HTERT RPE-1 (cell line): Measurements from ENCODE around the gene KLHL35.

Experiments
- in situ Hi-C: fragments of 300-500 bp; cut with MboI; formaldehyde crosslinking; loops from 4 replicates; pipeline ENCODE4 v1.14.3; 2020; ENCODE audit warnings: low sequenced_read_pairs

The KLHL35 gene

DNA sequence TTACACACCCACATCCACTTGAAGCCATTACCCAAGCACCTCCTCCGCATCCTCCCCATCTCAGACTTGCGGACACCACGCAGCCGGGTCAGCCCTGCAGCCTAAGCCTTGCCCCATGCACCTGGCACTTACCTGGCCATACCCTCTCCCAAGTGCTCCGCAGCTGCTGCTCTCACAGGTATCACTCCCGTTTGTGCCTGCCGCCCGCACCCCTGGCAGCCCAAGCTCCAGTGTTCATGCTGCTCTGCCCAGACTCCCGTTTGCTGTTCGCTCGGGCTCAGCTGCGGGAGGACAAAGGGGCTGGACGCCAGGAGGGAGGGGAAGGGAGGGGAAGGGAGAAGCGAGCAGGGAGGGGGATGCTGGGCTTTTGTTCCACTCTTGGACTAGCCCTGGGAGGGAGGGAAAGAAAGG, at the start of gene KLHL35:
TSS of gene KLHL35 (minus strand) at position 293 of the 411 bp plus-strand sequence. CDS start 2,574 bp downstream, outside the sequence.
- in situ Hi-C loops: loop anchor here (25.0 kb wide), 1 partner anchor 104 kb away; the partner anchor contains the start of gene GDPD5

GRCh38 chr11:75481922-75482606, 49.1 kb upstream of the KLHL35 start:
- in situ Hi-C loops: no loop called here

- in situ Hi-C loops: no loop called here
These were observed 48.4 kb upstream of the KLHL35 start for GRCh38 chr11:75481223-75481921.

GRCh38 chr11:75480185-75481175, 47.5 kb upstream of the KLHL35 start:
- in situ Hi-C loops: no loop called here

- in situ Hi-C loops: no loop called here
These were observed 46.7 kb upstream of the KLHL35 start for GRCh38 chr11:75479597-75480145.

DNA sequence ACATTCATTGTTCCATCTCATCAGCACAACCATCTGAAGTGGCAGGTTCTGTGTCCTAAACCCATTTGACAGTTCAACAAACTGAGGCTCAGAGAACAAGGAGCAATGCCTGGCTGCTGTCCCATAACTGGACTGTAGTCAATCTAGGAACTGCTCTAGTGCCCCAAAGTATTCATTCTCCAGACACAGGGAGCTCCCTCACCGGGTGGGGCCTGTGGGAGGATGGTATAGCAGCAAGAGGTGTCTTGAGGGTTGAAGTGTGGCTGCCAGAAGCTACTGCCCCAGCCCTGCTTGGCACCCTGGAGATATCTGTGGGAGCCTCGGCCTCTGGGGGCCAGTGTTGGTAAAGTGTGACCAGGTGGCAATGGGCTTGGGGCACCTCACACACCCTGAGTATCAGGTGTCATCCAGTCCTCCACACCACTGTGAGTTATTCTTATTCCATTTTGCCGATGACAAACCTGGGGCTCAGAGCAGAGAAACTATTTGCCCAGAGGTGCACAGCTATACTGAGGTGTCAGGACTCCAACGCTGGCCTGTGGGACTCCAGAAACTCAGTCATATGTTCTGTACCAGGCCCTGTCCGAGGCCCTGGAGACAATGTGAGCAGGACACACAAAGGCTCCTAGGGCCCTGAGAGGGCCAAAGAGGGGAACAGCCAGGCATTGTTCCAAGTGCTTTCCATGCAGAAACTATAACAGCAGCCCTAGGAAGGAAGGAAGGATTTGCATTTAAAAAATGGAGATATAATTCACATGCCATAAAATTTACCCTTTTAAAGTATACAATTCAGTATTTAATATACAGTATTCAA, 46.0 kb upstream of the KLHL35 start:
- in situ Hi-C loops: no loop called here

DNA sequence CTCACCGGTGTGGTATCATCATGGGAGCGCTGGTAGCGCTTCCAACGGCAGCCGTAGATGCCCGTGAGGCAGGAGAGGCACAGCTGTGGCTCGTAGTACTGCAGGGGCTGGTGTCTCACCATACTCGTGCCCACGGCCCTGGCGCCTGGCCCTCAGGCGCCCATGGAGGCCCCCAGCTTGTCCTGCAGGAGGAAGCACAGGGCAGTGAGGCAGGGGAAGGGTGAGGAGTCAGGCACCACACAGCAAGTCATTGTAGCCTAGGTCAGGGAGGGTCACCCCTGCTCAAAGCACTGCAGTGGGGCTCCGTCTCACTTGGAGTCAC, 44.6 kb upstream of the KLHL35 start:
- in situ Hi-C loops: no loop called here

DNA sequence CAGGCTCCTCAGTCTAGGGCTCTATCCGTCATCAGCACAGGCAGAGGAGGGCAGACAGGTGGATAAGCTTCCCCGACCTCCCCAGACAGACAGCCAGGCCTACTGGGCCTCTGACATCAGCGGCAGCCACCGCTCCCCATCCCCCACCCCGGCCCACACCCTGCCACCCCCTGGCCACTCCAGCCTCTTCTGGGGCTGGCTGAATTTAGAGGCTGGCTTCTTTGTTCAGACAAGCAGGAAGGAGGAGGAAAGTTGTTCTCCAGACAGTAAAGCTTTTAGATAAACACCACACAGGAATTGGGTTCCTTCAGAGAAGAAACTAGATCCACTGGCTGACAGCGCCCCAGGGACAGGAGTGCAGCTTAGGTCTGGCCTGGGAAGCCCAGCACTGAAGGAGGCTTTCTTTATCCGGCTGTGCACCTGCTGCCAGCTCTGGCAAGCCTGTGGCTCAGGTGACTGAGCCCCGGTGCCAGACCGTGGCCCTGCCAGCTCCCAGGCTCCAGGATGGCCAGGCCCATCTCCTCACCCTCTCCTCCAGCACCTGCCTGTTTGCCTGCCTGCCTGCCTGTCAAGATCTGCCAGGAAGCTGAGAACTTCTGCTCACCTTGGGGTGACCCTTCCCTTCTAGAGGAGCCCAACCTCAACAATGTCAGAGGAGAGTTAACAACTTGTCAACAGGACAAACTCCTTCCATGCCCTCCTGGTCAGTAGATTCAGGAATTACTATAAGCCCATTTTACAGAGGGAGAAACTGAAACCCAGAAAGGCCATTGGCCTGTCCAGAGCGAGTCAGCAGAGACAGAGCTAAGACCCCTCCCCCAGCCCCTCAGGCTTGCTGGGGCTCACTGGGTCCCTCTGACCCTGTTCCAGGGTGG, 44.0 kb upstream of the KLHL35 start:
- in situ Hi-C loops: no loop called here

DNA sequence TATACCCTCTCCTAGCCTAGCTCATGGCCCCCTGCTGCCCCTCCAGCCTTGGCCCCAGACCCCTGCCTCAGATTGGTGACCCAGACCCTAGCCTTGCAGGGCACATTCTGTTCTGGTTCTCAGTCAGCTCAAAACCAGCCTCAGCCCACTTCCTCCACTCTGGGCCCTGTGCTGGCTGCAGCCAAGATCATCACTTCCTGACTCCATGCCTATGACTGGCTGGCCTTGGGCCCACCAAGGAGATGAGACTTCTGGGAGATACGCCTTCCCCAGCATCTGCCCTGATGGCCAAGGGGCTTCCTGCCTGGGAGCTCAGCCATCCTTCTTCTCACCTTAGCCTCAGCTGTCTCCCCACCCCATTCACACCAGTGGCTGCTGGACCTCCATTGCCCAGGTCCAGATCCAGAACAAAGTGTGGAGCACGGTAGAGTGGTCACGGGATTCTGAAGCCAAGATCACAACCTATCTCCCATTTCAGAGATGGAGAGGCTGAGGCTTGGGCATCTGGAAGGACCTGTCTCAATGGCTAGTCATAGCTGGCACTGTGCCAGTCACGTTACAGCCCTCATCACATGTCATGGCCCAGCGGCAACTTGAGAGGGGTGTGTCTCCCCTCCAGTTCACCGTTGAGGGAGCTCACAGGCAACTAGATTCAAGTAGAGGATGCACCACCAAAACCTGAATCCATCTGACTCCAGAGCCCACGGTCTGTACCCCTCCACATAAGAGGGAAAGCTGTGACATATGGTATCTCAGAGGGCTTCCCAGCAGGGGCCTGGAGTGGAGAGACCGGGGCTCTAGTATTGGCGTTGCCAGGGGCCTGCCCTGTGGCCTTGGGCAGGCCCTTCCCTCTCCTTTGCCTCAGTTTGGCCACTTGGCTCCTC, 43.0 kb upstream of the KLHL35 start:
- in situ Hi-C loops: no loop called here

GRCh38 chr11:75474878-75475766, 42.1 kb upstream of the KLHL35 start:
- in situ Hi-C loops: no loop called here

GRCh38 chr11:75474240-75474639, 41.2 kb upstream of the KLHL35 start:
- in situ Hi-C loops: no loop called here

- in situ Hi-C loops: no loop called here
These were observed 40.7 kb upstream of the KLHL35 start for GRCh38 chr11:75473684-75474083.

DNA sequence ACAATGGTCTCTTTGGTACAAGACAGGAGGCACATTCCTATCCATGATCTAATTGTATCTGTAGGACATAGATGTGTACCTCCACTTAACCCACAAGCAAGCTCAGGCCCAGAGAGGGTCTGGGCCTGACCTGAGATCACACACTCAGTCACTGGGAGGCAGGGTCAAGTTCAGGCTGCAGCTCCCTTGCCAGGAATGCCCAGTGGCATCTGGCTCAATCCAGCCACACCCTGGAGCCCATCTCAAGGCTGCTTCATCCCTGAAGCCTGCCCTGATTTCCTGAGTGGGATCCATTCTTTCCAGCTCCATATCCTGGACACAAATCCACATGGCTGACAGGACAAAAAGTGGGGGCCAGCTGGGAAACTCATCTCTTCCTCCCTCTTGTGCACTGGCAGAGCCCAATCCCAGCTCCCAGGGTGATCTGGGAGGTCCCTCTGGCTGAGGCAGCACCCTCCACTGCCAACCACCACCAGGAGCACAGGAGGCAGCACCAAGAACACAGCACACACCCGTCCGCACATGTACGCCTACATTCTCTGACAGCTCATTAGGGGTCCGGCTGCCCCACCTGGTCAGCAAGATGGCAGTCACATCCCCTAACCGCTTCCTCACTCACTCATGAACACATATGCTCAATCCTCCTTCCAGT, 39.2 kb upstream of the KLHL35 start:
- in situ Hi-C loops: no loop called here

- in situ Hi-C loops: no loop called here
These were observed 38.4 kb upstream of the KLHL35 start for GRCh38 chr11:75471176-75471973.

GRCh38 chr11:75470476-75471080, 37.6 kb upstream of the KLHL35 start:
- in situ Hi-C loops: no loop called here
